ENCODE results near the gene ALMS1.
"Not testable (repeated sequence)": the region's sequence is repeated elsewhere in the genome, so short reads cannot be mapped to it uniquely, and the experiment has no call there.

Gene ALMS1

GRCh38 chr2:73449404-73449803 is 63.8 kb downstream of the ALMS1 start:
- H3K36me3 ChIP-seq (ENCODE audit: control insufficient read depth, insufficient read depth, low read length), result peaks cover 48% of the 10 kb centered on the region
- no peak overlapping the region for H3K4me3 ChIP-seq (ENCODE audit: extremely low read depth, insufficient read depth, low read length, poor library complexity, severe bottlenecking)
- H3K9me3 ChIP-seq (ENCODE audit: control insufficient read depth, low read length), result no peaks in the 10 kb centered on the region
- no peaks in the 10 kb centered on the region for H3K4me1 ChIP-seq (ENCODE audit: control insufficient read depth, insufficient read depth, low read length, poor library complexity, severe bottlenecking)
- H3K27ac ChIP-seq (ENCODE audit: low read depth, low read length, severe bottlenecking), result no peak overlapping the region

DNA sequence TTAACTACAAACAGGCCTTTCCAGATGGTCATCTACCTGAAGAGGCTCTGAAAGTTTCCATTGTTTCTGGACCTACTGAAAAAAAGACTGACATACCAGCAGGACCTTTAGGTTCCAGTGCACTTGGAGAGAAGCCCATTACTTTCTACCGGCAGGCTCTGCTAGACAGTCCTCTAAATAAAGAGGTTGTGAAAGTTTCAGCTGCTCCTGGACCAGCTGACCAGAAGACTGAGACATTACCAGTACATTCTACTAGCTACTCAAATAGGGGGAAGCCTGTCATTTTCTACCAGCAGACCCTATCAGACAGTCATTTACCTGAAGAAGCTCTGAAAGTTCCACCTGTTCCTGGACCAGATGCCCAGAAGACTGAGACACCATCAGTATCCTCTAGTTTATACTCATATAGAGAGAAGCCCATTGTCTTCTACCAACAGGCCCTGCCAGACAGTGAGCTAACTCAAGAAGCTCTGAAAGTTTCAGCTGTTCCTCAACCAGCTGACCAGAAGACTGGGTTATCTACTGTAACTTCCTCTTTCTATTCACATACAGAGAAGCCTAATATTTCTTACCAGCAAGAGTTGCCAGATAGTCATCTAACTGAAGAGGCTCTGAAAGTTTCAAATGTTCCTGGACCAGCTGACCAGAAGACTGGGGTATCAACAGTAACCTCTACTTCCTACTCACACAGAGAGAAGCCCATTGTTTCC is 65.8 kb downstream of the ALMS1 start:
- Histone ChIP-seq H3K9me3 (ENCODE audit: control insufficient read depth, low read length) (no peaks in the 10 kb centered on the region), H3K4me1 (ENCODE audit: control insufficient read depth, insufficient read depth, low read length, poor library complexity, severe bottlenecking) (no peaks in the 10 kb centered on the region), H3K4me3 (ENCODE audit: extremely low read depth, insufficient read depth, low read length, poor library complexity, severe bottlenecking) (no peak overlapping the region), H3K36me3 (ENCODE audit: control insufficient read depth, insufficient read depth, low read length) (peaks cover 55% of the 10 kb centered on the region), H3K27ac (ENCODE audit: low read depth, low read length, severe bottlenecking) (no peak overlapping the region)
- WGBS, 2 experiments (ENCODE audit: insufficient coverage in 2 of 2), result 100% methylated on average over 1 of the region's 1 CpG; no CpG with 5 or more reads in 1 of the 2 experiments

DNA sequence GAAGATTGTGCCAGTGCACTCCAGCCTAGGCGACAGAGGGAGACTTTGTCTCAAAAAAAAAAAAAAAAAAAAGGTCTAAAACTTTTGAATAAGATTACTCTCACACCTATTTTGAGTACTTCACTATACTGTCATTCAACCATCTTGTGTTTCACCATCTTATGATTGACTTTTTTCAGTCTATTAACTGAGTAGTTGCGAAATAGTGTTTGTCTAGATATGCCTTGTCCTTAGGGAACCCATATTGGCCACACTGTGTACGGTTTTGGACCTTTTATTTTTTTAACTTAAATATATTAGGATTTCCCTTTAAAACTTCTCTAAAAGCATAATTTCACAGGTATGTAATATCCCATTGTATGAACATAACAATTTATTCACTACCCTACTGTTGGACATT is 72.3 kb downstream of the ALMS1 start:
- no peaks in the 10 kb centered on the region for H3K4me1 ChIP-seq (ENCODE audit: control insufficient read depth, insufficient read depth, low read length, poor library complexity, severe bottlenecking)
- H3K27ac ChIP-seq (ENCODE audit: low read depth, low read length, severe bottlenecking), result no peak overlapping the region
- H3K9me3 ChIP-seq (ENCODE audit: control insufficient read depth, low read length), result peaks cover 13% of the 10 kb centered on the region
- H3K4me3 ChIP-seq (ENCODE audit: extremely low read depth, insufficient read depth, low read length, poor library complexity, severe bottlenecking), result no peak overlapping the region
- WGBS, 2 experiments (ENCODE audit: insufficient coverage in 2 of 2), result no CpG with 5 or more reads among the region's 3 CpGs
- H3K36me3 ChIP-seq (ENCODE audit: control insufficient read depth, insufficient read depth, low read length), result peaks cover 46% of the 10 kb centered on the region

DNA sequence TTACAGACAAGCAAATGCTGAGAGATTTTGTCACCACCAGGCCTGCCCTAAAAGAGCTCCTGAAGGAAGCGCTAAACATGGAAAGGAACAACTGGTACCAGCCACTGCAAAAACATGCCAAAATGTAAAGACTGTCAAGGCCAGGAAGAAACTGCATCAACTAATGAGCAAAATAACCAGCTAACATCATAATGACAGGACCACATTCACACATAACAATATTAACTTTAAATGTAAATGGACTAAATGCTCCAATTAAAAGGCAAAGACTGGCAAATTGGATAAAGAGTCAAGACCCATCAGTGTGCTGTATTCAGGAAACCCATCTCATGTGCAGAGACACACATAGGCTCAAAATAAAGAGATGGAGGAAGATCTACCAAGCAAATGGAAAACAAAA is 76.8 kb downstream of the ALMS1 start:
- H3K4me3 ChIP-seq (ENCODE audit: extremely low read depth, insufficient read depth, low read length, poor library complexity, severe bottlenecking); H3K4me1 ChIP-seq (ENCODE audit: control insufficient read depth, insufficient read depth, low read length, poor library complexity, severe bottlenecking); H3K27ac ChIP-seq (ENCODE audit: low read depth, low read length, severe bottlenecking): not testable (repeated sequence)
- no CpG with 5 or more reads among the region's 1 CpG for WGBS, 2 experiments (ENCODE audit: insufficient coverage in 2 of 2)
- H3K36me3 ChIP-seq (ENCODE audit: control insufficient read depth, insufficient read depth, low read length), result peaks cover 25% of the 10 kb centered on the region
- H3K9me3 ChIP-seq (ENCODE audit: control insufficient read depth, low read length), result peaks cover 13% of the 10 kb centered on the region

DNA sequence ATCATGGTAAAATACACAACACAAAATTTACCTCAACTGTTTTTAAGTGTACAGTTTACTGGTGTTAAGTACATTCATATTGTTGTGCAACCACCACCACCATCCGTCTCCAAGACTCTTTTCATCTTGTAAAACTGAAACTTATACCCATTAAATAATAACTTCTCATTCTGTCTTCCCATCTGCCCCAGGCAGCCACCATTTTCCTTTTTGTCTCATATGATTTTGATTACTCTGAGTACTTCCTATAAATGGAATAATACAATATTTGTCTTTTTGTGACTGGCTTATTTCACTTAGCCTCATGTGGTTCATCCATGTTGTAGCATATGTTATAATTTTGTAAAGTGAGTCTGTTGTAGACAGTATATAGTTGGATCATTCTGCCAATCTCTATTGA is 82.7 kb downstream of the ALMS1 start:
- Histone ChIP-seq H3K4me1 (ENCODE audit: control insufficient read depth, insufficient read depth, low read length, poor library complexity, severe bottlenecking) (no peaks in the 10 kb centered on the region), H3K4me3 (ENCODE audit: extremely low read depth, insufficient read depth, low read length, poor library complexity, severe bottlenecking) (no peak overlapping the region), H3K27ac (ENCODE audit: low read depth, low read length, severe bottlenecking) (no peak overlapping the region), H3K36me3 (ENCODE audit: control insufficient read depth, insufficient read depth, low read length) (no peaks in the 10 kb centered on the region), H3K9me3 (ENCODE audit: control insufficient read depth, low read length) (no peaks in the 10 kb centered on the region)
- 60% methylated on average over 1 of the region's 1 CpG; no CpG with 5 or more reads in 1 of the 2 experiments for WGBS, 2 experiments (ENCODE audit: insufficient coverage in 2 of 2)

DNA sequence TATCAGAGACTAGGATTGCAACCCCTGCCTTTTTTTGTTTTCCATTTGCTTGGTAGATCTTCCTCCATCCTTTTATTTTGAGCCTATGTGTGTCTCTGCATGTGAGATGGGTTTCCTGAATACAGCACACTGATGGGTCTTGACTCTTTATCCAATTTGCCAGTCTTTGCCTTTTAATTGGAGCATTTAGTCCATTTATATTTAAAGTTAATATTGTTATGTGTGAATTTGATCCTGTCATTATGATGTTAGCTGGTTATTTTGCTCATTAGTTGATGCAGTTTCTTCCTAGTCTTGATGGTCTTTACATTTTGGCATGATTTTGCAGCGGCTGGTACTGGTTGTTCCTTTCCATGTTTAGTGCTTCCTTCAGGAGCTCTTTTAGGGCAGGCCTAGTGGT is 98.2 kb downstream of the ALMS1 start:
- Histone ChIP-seq H3K36me3 (ENCODE audit: control insufficient read depth, insufficient read depth, low read length) (peaks cover 13% of the 10 kb centered on the region), H3K9me3 (ENCODE audit: control insufficient read depth, low read length) (peaks cover 16% of the 10 kb centered on the region)
- WGBS, 2 experiments (ENCODE audit: insufficient coverage in 2 of 2), result no CpG with 5 or more reads among the region's 1 CpG
- H3K4me3 ChIP-seq (ENCODE audit: extremely low read depth, insufficient read depth, low read length, poor library complexity, severe bottlenecking); H3K4me1 ChIP-seq (ENCODE audit: control insufficient read depth, insufficient read depth, low read length, poor library complexity, severe bottlenecking); H3K27ac ChIP-seq (ENCODE audit: low read depth, low read length, severe bottlenecking): not testable (repeated sequence)

GRCh38 chr2:73487112-73487657 is 101.5 kb downstream of the ALMS1 start:
- Histone ChIP-seq H3K9me3 (ENCODE audit: control insufficient read depth, low read length) (peaks cover 10% of the 10 kb centered on the region), H3K4me3 (ENCODE audit: extremely low read depth, insufficient read depth, low read length, poor library complexity, severe bottlenecking) (no peak overlapping the region), H3K27ac (ENCODE audit: low read depth, low read length, severe bottlenecking) (no peak overlapping the region), H3K36me3 (ENCODE audit: control insufficient read depth, insufficient read depth, low read length) (peaks cover 35% of the 10 kb centered on the region), H3K4me1 (ENCODE audit: control insufficient read depth, insufficient read depth, low read length, poor library complexity, severe bottlenecking) (no peaks in the 10 kb centered on the region)
- 89 to 97% methylated on average over 7 to 8 of the region's 8 CpGs for WGBS, 2 experiments (ENCODE audit: insufficient coverage in 2 of 2)

GRCh38 chr2:73488079-73488478 is 102.4 kb downstream of the ALMS1 start:
- no peak overlapping the region for H3K27ac ChIP-seq (ENCODE audit: low read depth, low read length, severe bottlenecking)
- no peak overlapping the region for H3K4me3 ChIP-seq (ENCODE audit: extremely low read depth, insufficient read depth, low read length, poor library complexity, severe bottlenecking)
- 92 to 96% methylated on average over 6 of the region's 7 CpGs for WGBS, 2 experiments (ENCODE audit: insufficient coverage in 2 of 2)
- H3K9me3 ChIP-seq (ENCODE audit: control insufficient read depth, low read length), result peaks cover 10% of the 10 kb centered on the region
- peaks cover 35% of the 10 kb centered on the region for H3K36me3 ChIP-seq (ENCODE audit: control insufficient read depth, insufficient read depth, low read length)
- no peaks in the 10 kb centered on the region for H3K4me1 ChIP-seq (ENCODE audit: control insufficient read depth, insufficient read depth, low read length, poor library complexity, severe bottlenecking)

DNA sequence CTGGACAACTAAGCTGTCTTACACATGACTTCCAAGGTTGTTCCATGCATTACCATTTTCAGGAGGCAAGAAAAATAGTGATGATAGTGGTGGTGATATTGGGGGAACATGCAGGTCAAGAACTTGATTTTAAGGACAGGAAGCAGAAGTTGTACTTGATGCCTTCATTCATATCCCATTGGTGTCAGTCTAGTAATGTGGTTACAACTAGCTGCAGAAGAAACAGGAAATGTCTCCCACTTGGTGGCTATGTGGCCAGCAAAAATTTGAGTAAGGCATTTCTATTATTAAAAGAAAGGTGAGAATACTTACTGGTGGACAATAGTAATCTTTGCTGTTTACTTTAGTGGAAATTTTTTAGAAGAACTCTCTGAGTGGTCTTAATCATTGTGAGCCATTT is 103.4 kb downstream of the ALMS1 start:
- Histone ChIP-seq H3K4me3 (ENCODE audit: extremely low read depth, insufficient read depth, low read length, poor library complexity, severe bottlenecking) (no peak overlapping the region), H3K4me1 (ENCODE audit: control insufficient read depth, insufficient read depth, low read length, poor library complexity, severe bottlenecking) (no peaks in the 10 kb centered on the region), H3K9me3 (ENCODE audit: control insufficient read depth, low read length) (peaks cover 10% of the 10 kb centered on the region), H3K36me3 (ENCODE audit: control insufficient read depth, insufficient read depth, low read length) (peaks cover 35% of the 10 kb centered on the region), H3K27ac (ENCODE audit: low read depth, low read length, severe bottlenecking) (no peak overlapping the region)

DNA sequence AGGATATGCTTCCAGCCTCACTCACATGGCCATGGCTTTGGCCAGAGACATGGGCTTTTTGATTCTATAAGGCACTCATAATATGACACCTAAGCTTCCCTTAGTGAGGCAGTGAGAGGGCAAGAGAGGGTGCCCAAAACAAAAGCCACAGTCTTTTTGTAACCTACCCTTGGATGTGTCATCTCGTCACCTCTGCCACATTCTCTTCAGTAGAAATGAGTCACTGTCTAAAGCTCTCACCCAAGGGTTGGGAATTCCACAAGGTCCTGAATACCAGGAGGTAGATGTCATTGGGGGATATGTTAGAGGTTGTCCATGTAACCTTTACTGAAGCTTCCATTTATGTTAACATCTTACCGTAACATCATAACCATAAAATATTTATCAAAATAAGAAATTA is 108.4 kb downstream of the ALMS1 start:
- Histone ChIP-seq H3K36me3 (ENCODE audit: control insufficient read depth, insufficient read depth, low read length) (peaks cover 25% of the 10 kb centered on the region), H3K4me3 (ENCODE audit: extremely low read depth, insufficient read depth, low read length, poor library complexity, severe bottlenecking) (no peak overlapping the region), H3K9me3 (ENCODE audit: control insufficient read depth, low read length) (no peaks in the 10 kb centered on the region), H3K4me1 (ENCODE audit: control insufficient read depth, insufficient read depth, low read length, poor library complexity, severe bottlenecking) (no peaks in the 10 kb centered on the region), H3K27ac (ENCODE audit: low read depth, low read length, severe bottlenecking) (no peak overlapping the region)
- WGBS, 2 experiments (ENCODE audit: insufficient coverage in 2 of 2), result 43% methylated on average over 1 of the region's 2 CpGs; no CpG with 5 or more reads in 1 of the 2 experiments

DNA sequence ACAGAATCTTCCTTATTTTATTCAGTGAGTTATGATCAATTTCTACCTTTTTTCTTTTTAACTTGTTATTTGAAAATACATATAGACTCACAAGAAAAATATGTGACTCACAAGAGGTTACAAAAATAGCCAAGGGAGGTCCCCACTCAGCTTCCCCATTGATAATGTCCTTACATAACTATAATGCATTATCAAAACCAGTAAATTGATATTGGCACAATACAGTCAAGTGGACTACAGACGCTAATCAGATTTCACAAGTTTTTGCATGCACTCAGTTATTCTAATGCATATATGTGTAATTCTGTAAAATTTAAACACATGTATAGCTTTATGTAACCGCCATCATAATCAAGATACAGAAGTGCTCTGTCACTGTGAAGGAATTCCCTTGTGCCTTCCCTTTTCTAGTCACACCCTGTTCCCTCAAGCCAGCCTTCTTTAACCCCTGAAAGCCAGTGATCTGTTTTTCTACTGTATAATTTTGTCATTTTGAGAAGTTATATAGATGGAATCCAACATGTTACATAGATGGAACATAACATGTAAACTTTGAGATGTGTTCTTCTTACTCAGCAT is 118.4 kb downstream of the ALMS1 start:
- WGBS, 2 experiments (ENCODE audit: insufficient coverage in 2 of 2), result 80% methylated on average over 1 of the region's 2 CpGs; no CpG with 5 or more reads in 1 of the 2 experiments
- Histone ChIP-seq H3K36me3 (ENCODE audit: control insufficient read depth, insufficient read depth, low read length) (no peaks in the 10 kb centered on the region), H3K9me3 (ENCODE audit: control insufficient read depth, low read length) (no peaks in the 10 kb centered on the region), H3K27ac (ENCODE audit: low read depth, low read length, severe bottlenecking) (no peak overlapping the region), H3K4me3 (ENCODE audit: extremely low read depth, insufficient read depth, low read length, poor library complexity, severe bottlenecking) (no peak overlapping the region), H3K4me1 (ENCODE audit: control insufficient read depth, insufficient read depth, low read length, poor library complexity, severe bottlenecking) (peaks cover 2% of the 10 kb centered on the region)
